Natural killer cell (primary cell): Measurements from ENCODE around the gene GALNT16. TPM values are rescaled to one million over a fixed set of nuclear protein-coding genes. Genes with fewer than 3 reads are reported as not detected.
"Not testable (repeated sequence)": the region's sequence is repeated elsewhere in the genome, so short reads cannot be mapped to it uniquely, and the experiment has no call there.

ENCODE experiments used
- ATAC-seq, 3 donors: fragments of 150-1000 bp in 2 of 3; fragments of 200-7000 bp in 1 of 3; cut with Tn5 transposase; 1 replicate in 1 of 3; 2 replicates in 2 of 3; pipeline ENCODE4 v1.10.0; 2021; ENCODE audit warnings: mild to moderate bottlenecking in 2 of 3, moderate library complexity in 2 of 3
- DNase-seq, 2 donors: peaks; one replicate each; pipeline versions ENCODE4 v3.0.0 to v3.0.0-alpha.2; 2013 to 2021; ENCODE audit warnings: mixed read lengths in 1 of 2
- H3K27ac ChIP-seq: one replicate; pipeline ENCODE4 v1.5.1; 2013; ENCODE audit warnings: mild to moderate bottlenecking, low read length
- H3K27me3 ChIP-seq: one replicate; pipeline ENCODE4 v1.6.1; 2013; ENCODE audit warnings: low read length; ENCODE audit not compliant: control insufficient read depth, insufficient read depth
- H3K36me3 ChIP-seq: one replicate; pipeline ENCODE4 v1.6.1; 2013; ENCODE audit warnings: low read length; ENCODE audit not compliant: control insufficient read depth, insufficient read depth
- H3K4me1 ChIP-seq: one replicate; pipeline ENCODE4 v1.6.1; 2013; ENCODE audit warnings: low read length; ENCODE audit not compliant: control insufficient read depth, insufficient read depth
- H3K4me3 ChIP-seq: one replicate; pipeline ENCODE4 v1.5.1; 2013; ENCODE audit warnings: low read length
- H3K9me3 ChIP-seq: one replicate; pipeline ENCODE4 v1.6.1; 2013; ENCODE audit warnings: low read length; ENCODE audit not compliant: control insufficient read depth, insufficient read depth
- H3K27ac Mint-ChIP-seq, 2 donors: one replicate each; pipeline ENCODE4 v1.8.0; 2022; ENCODE audit warnings: mild to moderate bottlenecking in 2 of 2, mixed read lengths in 2 of 2, moderate library complexity in 1 of 2
- H3K27me3 Mint-ChIP-seq, 2 donors: one replicate each; pipeline ENCODE4 v1.8.0; 2022; ENCODE audit warnings: low read depth in 2 of 2, mixed read lengths in 2 of 2
- H3K36me3 Mint-ChIP-seq: one replicate; pipeline ENCODE4 v1.8.0; 2022; ENCODE audit warnings: mixed read lengths
- H3K4me1 Mint-ChIP-seq, 2 donors: one replicate each; pipeline ENCODE4 v1.8.0; 2022; ENCODE audit warnings: mixed read lengths in 2 of 2
- H3K4me3 Mint-ChIP-seq: one replicate; pipeline ENCODE4 v1.8.0; 2022; ENCODE audit warnings: mild to moderate bottlenecking, moderate library complexity, mixed read lengths
- H3K9me3 Mint-ChIP-seq, 2 donors: one replicate each; pipeline ENCODE4 v1.8.0; 2022; ENCODE audit warnings: mixed read lengths in 2 of 2
- CTCF ChIP-seq: fragments of 200-600 bp; IDR thresholded peaks from one replicate; pipeline ENCODE4 v1.8.0; 2022; ENCODE audit warnings: antibody characterized with exemption
- WGBS: methylation state at CpG from one replicate; pipeline ENCODE4 v1.1.7; 2013; ENCODE audit warnings: missing lambda C conversion rate; ENCODE audit not compliant: insufficient coverage; 5-methylcytosine and 5-hydroxymethylcytosine counted together
- intact Hi-C: fragments of 100-400 bp; cut with micrococcal nuclease; formaldehyde crosslinking; loops from one replicate; pipeline ENCODE4 v1.14.2; 2022
- total RNA-seq, 4 donors: library from RNA; stranded (reverse); fragments of 120-200 nt in 1 of 4; gene quantifications; one replicate each; pipeline versions ENCODE4 v1.2.3 to v1.2.4, GENCODE V29; 2013 to 2022

GALNT16 gene
- total RNA-seq = not detected
- 0.02 TPM for total RNA-seq (2013)

DNA sequence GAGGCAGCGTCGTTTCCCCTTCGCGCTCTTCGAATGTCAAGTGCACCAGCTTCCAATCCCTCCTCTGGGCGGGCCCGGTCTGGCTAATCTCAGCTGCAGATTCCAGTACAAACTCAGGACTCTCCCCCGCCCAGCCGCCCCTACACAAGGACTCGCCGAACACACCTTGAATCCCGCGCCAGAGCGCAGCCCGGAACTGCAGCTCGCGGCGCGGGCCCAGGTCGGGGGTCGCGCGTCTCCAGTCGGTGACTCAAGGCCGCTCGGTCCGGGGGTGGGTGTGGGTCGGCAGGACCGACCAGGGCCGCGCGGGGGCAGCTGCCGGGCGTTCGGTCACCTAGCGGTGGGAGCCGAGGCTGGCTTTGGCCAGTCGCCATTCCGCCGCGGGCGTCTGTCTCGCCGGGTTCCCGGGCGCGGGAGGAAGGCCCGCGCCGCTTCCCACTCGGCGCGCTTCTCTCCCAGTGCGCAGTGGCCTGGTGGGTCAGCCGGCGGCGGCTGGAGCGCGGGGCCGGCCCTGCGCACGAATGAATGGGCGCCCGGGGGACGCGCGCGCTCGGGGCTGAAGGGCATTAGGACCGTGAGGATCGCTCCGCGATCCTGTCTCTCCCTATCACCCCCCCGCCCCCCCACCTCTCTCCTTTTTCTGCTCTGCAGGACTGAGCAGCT is at the start of gene GALNT16:
TSS of gene GALNT16 (plus strand) at position 632 of the 663 bp plus-strand sequence. CDS start 133 bp downstream, outside the sequence.
- Histone ChIP-seq H3K9me3 (no peaks in the 10 kb centered on the region), H3K27ac (no peak within 1 kb of the TSS), H3K27me3 (peaks cover 29% of the 10 kb centered on the region), H3K36me3 (no peaks in the 10 kb centered on the region), H3K4me1 (peaks cover 9% of the 10 kb centered on the region), H3K4me3 (no peak within 1 kb of the TSS)
- 2% methylated on average over 73 of the region's 74 CpGs for WGBS
- Mint-ChIP-seq H3K9me3 (no peaks in the 10 kb centered on the region), H3K4me1 (peaks cover 0 to 5% of the 10 kb centered on the region in 2 donors), H3K27me3 (peaks cover 44 to 49% of the 10 kb centered on the region in 2 donors), H3K4me3 (no peak within 1 kb of the TSS), H3K27ac (no peak within 1 kb of the TSS), H3K36me3 (no peaks in the 10 kb centered on the region)
- TF ChIP-seq CTCF = no peak
- no peak for DNase-seq
- intact Hi-C loops = no loop called here
- no peak for ATAC-seq

DNA sequence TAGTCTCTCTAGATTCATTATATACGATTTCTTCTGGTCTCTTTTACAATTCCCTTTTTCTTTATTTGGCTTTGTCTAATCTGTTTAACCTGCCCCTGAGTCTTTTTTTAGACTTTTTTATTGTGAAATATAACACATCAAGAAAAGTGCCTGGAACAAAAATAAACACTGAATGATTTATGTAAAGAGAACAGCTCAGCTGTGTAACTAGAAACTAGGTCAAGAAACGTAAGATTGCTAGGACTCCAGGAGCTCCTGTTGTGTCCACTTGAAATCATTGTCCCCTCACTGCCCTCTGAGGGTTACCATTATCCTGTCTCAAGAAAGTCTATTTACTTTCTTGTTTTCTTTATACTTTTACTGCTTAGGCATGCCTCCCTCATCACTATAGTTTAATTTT is 45.6 kb upstream of the GALNT16 start:
- WGBS = 90% methylated on average over 2 of the region's 2 CpGs
- TF ChIP-seq CTCF = no peak
- no peak overlapping the region for H3K4me3 Mint-ChIP-seq
- H3K27me3 Mint-ChIP-seq = no peaks in the 10 kb centered on the region
- no peaks in the 10 kb centered on the region for H3K9me3 Mint-ChIP-seq
- no peaks in the 10 kb centered on the region for H3K36me3 Mint-ChIP-seq
- no peaks in the 10 kb centered on the region for H3K9me3 ChIP-seq
- H3K27me3 ChIP-seq = no peaks in the 10 kb centered on the region
- intact Hi-C loops = no loop called here
- no peak overlapping the region for H3K27ac ChIP-seq
- no peaks in the 10 kb centered on the region for H3K4me1 ChIP-seq
- ATAC-seq = no peak
- no peaks in the 10 kb centered on the region for H3K4me1 Mint-ChIP-seq
- no peak overlapping the region for H3K4me3 ChIP-seq
- no peak for DNase-seq
- H3K36me3 ChIP-seq = no peaks in the 10 kb centered on the region
- H3K27ac Mint-ChIP-seq = no peak overlapping the region

GRCh38 chr14:69217663-69218062 is 42.3 kb upstream of the GALNT16 start:
- H3K4me3 Mint-ChIP-seq, H3K4me1 ChIP-seq, H3K27ac ChIP-seq, H3K27me3 Mint-ChIP-seq, H3K4me3 ChIP-seq, ATAC-seq, H3K4me1 Mint-ChIP-seq, H3K27me3 ChIP-seq, intact Hi-C loops, H3K36me3 ChIP-seq, H3K27ac Mint-ChIP-seq, H3K9me3 ChIP-seq, H3K36me3 Mint-ChIP-seq, H3K9me3 Mint-ChIP-seq, DNase-seq: not testable (repeated sequence)
- no CpG with 5 or more reads among the region's 3 CpGs for WGBS

- no peaks in the 10 kb centered on the region for H3K9me3 Mint-ChIP-seq
- Histone ChIP-seq H3K9me3 (no peaks in the 10 kb centered on the region), H3K27ac (no peak overlapping the region), H3K27me3 (no peaks in the 10 kb centered on the region), H3K4me1 (no peaks in the 10 kb centered on the region), H3K36me3 (no peaks in the 10 kb centered on the region), H3K4me3 (no peak overlapping the region)
- 94% methylated on average over 4 of the region's 4 CpGs for WGBS
- H3K27ac Mint-ChIP-seq = no peak overlapping the region
- intact Hi-C loops = no loop called here
- no peak for TF ChIP-seq CTCF
- no peaks in the 10 kb centered on the region for H3K27me3 Mint-ChIP-seq
- no peak overlapping the region for H3K4me3 Mint-ChIP-seq
- DNase-seq (no peak), ATAC-seq (no peak)
- no peaks in the 10 kb centered on the region for H3K36me3 Mint-ChIP-seq
- H3K4me1 Mint-ChIP-seq = no peaks in the 10 kb centered on the region
Measured at GRCh38 chr14:69224946-69225345, 35.0 kb upstream of the GALNT16 start.
